Testis (tissue), 3 donors: ENCODE results near the gene RND1. TPM values are rescaled to one million over a fixed set of nuclear protein-coding genes. Genes with fewer than 3 reads are reported as not detected.

ENCODE experiments used
- DNase-seq: peaks from one replicate; pipeline ENCODE4 v3.0.0-alpha.2; 2019
- H3K27ac ChIP-seq, 2 donors: fragments of 200-600 bp; sonication (generic); one replicate each; pipeline ENCODE4 v1.5.1; 2019
- H3K27me3 ChIP-seq: fragments of 200-600 bp; sonication (generic); one replicate; pipeline ENCODE4 v1.5.1; 2019
- H3K36me3 ChIP-seq: fragments of 200-600 bp; sonication (generic); one replicate; pipeline ENCODE4 v1.5.1; 2017; ENCODE audit warnings: low read depth; ENCODE audit errors: missing control alignments
- H3K4me1 ChIP-seq: fragments of 200-600 bp; sonication (generic); one replicate; pipeline ENCODE4 v1.5.1; 2019
- H3K4me3 ChIP-seq, 2 donors: fragments of 200-600 bp; sonication (generic); one replicate each; pipeline ENCODE4 v1.5.1; 2017 to 2019
- H3K9me3 ChIP-seq: fragments of 200-600 bp; sonication (generic); one replicate; pipeline ENCODE4 v1.5.1; 2017
- CTCF ChIP-seq, 3 experiments: fragments of 450-650 bp in 2 of 3; fragments of 200-600 bp in 1 of 3; sonication (generic) in 1 of 3; IDR thresholded peaks; one replicate each; pipeline ENCODE4 v1.5.1; 2016 to 2019; ENCODE audit warnings: antibody characterized with exemption in 3 of 3, mild to moderate bottlenecking in 2 of 3, moderate library complexity in 1 of 3
- POLR2A ChIP-seq: fragments of 450-650 bp; IDR thresholded peaks from one replicate; pipeline ENCODE4 v1.6.1; 2017; ENCODE audit warnings: antibody characterized with exemption, mild to moderate bottlenecking, moderate library complexity
- WGBS, 2 donors: methylation state at CpG; one replicate each; pipeline ENCODE4 v1.1.5; 2018; 5-methylcytosine and 5-hydroxymethylcytosine counted together
- intact Hi-C: fragments of 100-400 bp; cut with DNase I; formaldehyde crosslinking; loops from one replicate; pipeline ENCODE4 v1.15.1; 2023; ENCODE audit warnings: low total_unique reads
- polyA plus RNA-seq: library from polyadenylated mRNA; stranded (reverse); fragments of 350-450 nt; fragmentation: Illumina TruSeq; extraction: RNeasy Lipid Tissue Mini Kit (QIAGEN cat#74804); gene quantifications from one replicate; pipeline ENCODE4 v1.2.3, GENCODE V29; 2014; ENCODE audit warnings: low read depth, low replicate concordance; ENCODE audit not compliant: insufficient read depth
- total RNA-seq, 2 donors: library from RNA; depleted of rRNA; stranded (reverse); fragments of >200 nt; gene quantifications; one replicate each; pipeline ENCODE4 v1.2.3, GENCODE V29; 2016

Gene RND1
- total and polyA plus RNA-seq, 3 donors from 2014 or later = 0.81 to 1.2 (median 1.1) TPM

GRCh38 chr12:48813465-48814261 lies 52.0 kb downstream of the RND1 start:
- no peak for TF ChIP-seq POLR2A
- TF ChIP-seq CTCF (IDR thresholded peaks at IDR 0.05) = no peak
- no peaks in the 10 kb centered on the region for H3K9me3 ChIP-seq
- no peaks in the 10 kb centered on the region for H3K27me3 ChIP-seq
- WGBS, 2 donors = 12 to 15% methylated on average over 18 of the region's 18 CpGs
- peaks cover 30% of the 10 kb centered on the region for H3K4me1 ChIP-seq
- peak overlapping the region; percentile 84 to 90 for H3K27ac ChIP-seq
- peak overlapping the region; percentile 65 to 78 for H3K4me3 ChIP-seq
- DNase-seq = peak; percentile 43
- no peaks in the 10 kb centered on the region for H3K36me3 ChIP-seq
- intact Hi-C loops = no loop called here

- H3K27me3 ChIP-seq = no peaks in the 10 kb centered on the region
- no peaks in the 10 kb centered on the region for H3K9me3 ChIP-seq
- no peaks in the 10 kb centered on the region for H3K36me3 ChIP-seq
- peak overlapping the region in 1 of 2 donors; percentile 36 for H3K27ac ChIP-seq
- peaks cover 30% of the 10 kb centered on the region for H3K4me1 ChIP-seq
- WGBS, 2 donors = 26 to 29% methylated on average over 2 of the region's 2 CpGs
- H3K4me3 ChIP-seq = no peak overlapping the region
- DNase-seq = no peak
- TF ChIP-seq CTCF (IDR thresholded peaks at IDR 0.05) (no peak), POLR2A (no peak)
- intact Hi-C loops = no loop called here
These were observed 53.3 kb downstream of the RND1 start for GRCh38 chr12:48812389-48812788.

- Histone ChIP-seq H3K9me3 (no peaks in the 10 kb centered on the region), H3K36me3 (no peaks in the 10 kb centered on the region), H3K27ac (peak overlapping the region; percentile 29 to 36), H3K4me3 (no peak overlapping the region), H3K4me1 (peaks cover 30% of the 10 kb centered on the region), H3K27me3 (no peaks in the 10 kb centered on the region)
- 68 to 84% methylated on average over 5 of the region's 5 CpGs for WGBS, 2 donors
- intact Hi-C loops = no loop called here
- TF ChIP-seq POLR2A (no peak), CTCF (IDR thresholded peaks at IDR 0.05) (no peak)
- DNase-seq = no peak
These were observed 54.1 kb downstream of the RND1 start for GRCh38 chr12:48811437-48812090.

- DNase-seq = peak; percentile 47
- H3K9me3 ChIP-seq = no peaks in the 10 kb centered on the region
- peak overlapping the region; percentile 29 to 36 for H3K27ac ChIP-seq
- no peak for TF ChIP-seq CTCF (IDR thresholded peaks at IDR 0.05)
- no peak for TF ChIP-seq POLR2A
- peaks cover 28% of the 10 kb centered on the region for H3K4me1 ChIP-seq
- no peaks in the 10 kb centered on the region for H3K36me3 ChIP-seq
- 21 to 48% methylated on average over 5 of the region's 5 CpGs for WGBS, 2 donors
- intact Hi-C loops = no loop called here
- no peaks in the 10 kb centered on the region for H3K27me3 ChIP-seq
- H3K4me3 ChIP-seq = no peak overlapping the region
These were observed 54.7 kb downstream of the RND1 start for GRCh38 chr12:48810903-48811431.
